ENCODE measurements around the gene SLMAP.
A peak's percentile ranks its signal among the peaks of the same experiment; 100 is the strongest.

Gene SLMAP

DNA sequence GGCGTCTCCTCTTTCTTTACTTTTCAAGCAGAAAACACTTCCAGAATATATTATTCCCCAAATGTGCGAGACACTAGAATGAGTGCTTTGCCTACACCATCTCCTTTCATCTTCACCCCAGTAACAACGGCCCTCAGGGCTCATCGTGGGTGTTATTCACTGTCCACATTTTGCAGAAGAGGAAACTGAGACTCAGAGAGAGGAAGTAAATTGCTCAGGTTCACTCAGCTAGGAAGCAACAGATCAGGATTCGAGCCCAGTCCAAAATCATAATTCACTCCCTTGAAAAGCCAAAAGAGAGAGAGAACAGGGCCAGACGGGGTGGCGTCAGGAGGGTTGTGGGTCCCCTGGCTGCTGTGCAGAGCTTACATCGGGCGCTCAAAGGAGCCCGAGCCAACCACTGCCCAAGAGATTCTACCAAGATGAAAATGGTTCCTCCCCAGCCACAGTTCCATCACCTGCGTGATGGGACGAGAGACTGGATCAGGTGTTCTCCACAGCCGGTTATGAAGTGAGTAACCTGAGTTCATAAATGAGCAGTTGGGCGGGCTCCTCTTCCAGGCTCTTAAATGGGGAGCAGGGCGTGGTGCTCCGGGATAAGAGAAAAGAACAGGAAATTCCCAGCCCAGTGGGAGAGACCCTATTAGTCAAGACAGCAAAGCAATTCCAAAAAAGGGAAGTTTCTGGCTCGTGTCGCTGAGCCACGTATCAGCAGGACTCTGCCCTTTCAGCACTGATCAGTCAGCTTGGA is 203.5 kb downstream of the SLMAP start:
- H3K4me3 ChIP-seq (ENCODE audit: low read depth, low read length), result no peak overlapping the region
- TF ChIP-seq, protein P1, sequence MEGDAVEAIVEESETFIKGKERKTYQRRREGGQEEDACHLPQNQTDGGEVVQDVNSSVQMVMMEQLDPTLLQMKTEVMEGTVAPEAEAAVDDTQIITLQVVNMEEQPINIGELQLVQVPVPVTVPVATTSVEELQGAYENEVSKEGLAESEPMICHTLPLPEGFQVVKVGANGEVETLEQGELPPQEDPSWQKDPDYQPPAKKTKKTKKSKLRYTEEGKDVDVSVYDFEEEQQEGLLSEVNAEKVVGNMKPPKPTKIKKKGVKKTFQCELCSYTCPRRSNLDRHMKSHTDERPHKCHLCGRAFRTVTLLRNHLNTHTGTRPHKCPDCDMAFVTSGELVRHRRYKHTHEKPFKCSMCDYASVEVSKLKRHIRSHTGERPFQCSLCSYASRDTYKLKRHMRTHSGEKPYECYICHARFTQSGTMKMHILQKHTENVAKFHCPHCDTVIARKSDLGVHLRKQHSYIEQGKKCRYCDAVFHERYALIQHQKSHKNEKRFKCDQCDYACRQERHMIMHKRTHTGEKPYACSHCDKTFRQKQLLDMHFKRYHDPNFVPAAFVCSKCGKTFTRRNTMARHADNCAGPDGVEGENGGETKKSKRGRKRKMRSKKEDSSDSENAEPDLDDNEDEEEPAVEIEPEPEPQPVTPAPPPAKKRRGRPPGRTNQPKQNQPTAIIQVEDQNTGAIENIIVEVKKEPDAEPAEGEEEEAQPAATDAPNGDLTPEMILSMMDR (IDR thresholded peaks at IDR 0.05; ENCODE audit: insufficient read depth, low read length, missing control alignments), result no peak
- DNase-seq (ENCODE audit: low read depth, low spot score), result no peak
- ChIA-PET CTCF (interaction anchor here (0.9 to 2.0 kb wide), 4 partner anchors 12 to 218 kb away, joined by 3 to 5 read pairs (median 4); no protein-coding TSS in a partner anchor), POLR2A (no interaction called here)

DNA sequence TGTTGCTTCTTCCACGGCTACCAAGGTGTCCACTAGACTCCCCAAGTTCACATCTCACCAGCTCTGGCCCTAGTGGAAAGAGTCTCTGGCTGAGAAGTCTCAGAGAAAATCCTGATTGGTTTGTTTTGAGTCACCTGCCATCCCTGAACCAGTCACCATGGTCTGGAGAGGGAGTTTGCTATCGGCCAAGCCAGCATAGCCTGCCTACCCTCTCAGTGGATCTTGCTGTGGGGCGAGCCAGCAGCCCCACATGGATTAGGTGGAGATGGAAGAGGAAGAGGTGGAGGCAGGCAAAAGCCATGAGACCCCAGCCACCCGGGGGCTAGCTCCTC is 204.0 kb downstream of the SLMAP start:
- TF ChIP-seq, protein P1 (IDR thresholded peaks at IDR 0.05; ENCODE audit: insufficient read depth, low read length, missing control alignments), result no peak
- no peak overlapping the region for H3K4me3 ChIP-seq (ENCODE audit: low read depth, low read length)
- ChIA-PET CTCF (interaction anchor here (1.7 to 2.0 kb wide), 2 partner anchors 14 to 198 kb away, joined by 4 to 5 read pairs; no protein-coding TSS in a partner anchor), POLR2A (no interaction called here)
- DNase-seq (ENCODE audit: low read depth, low spot score), result no peak

DNA sequence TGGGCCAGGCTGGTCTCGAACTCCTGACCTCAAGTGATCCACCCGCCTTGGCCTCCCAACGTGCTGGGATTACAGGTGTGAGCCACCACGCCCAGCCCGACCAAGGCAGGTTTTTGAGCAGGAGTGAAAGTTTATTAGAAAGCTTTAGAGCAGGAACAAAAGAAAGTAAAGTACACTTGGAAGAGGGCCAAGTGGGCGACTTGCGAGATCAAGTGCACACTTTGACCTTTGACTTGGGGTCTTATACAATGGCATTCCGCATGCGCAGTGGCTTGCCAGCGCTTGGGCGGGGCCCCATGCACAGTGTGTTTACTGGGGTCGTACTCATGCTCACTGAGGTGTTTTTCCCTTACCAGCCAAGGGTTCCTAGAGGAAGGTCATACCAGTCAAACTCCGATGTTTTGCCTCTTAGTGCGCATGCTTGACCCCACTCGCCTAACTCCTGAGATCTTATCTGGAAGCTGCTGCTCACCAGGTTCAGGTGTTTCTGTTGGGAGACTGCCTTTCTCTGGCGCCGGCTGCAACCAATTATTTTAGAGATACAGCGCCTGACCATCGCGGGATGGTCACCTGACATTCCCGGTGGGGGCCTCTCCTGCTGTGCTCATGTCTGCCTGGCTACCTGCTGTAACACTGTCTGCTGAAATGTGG is 205.2 kb downstream of the SLMAP start:
- ChIA-PET CTCF (interaction anchor here (0.9 to 2.6 kb wide), 13 partner anchors 9 to 338 kb away, joined by 3 to 9 read pairs (median 5); no protein-coding TSS in a partner anchor), POLR2A (interaction anchor here (1.9 kb wide), 1 partner anchor 68 kb away, joined by 5 read pairs; no protein-coding TSS in a partner anchor)
- DNase-seq (ENCODE audit: low read depth, low spot score), result no peak
- TF ChIP-seq, protein P1 (IDR thresholded peaks at IDR 0.05; ENCODE audit: insufficient read depth, low read length, missing control alignments), result no peak
- H3K4me3 ChIP-seq (ENCODE audit: low read depth, low read length), result no peak overlapping the region

DNA sequence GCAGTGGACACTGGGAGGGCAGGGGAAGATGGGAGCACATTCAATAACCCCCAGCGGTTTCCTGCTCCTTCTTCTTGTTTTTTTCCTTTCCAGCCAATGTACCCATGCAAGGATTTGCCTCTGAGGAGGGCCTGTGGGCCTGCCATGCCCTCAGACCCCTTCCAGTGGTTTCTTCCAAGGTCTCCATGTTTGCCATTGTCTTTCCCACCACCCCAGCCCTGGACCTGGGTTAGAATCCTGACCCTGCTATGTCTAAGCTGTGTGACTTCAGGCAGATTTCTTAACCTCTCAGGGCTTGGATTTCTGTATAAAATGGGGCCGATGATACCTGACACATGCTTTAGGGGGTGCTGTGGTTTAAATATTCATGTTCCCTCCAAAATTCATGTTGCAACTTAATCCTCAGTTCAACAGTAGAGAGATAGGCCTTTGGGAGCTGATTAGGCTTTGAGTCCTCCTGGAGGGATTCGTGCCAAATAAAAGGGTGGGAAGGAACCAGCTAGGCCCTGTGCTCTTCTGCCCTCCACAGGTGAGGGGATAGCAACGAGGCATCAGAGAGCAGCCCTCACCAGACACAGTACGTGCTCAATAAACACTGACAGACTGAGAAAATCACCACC is 205.8 kb downstream of the SLMAP start:
- TF ChIP-seq, protein P1 (IDR thresholded peaks at IDR 0.05; ENCODE audit: insufficient read depth, low read length, missing control alignments), result peak; percentile 20
- no peak for DNase-seq (ENCODE audit: low read depth, low spot score)
- POLR2A ChIA-PET, result interaction anchor here (0.6 to 1.9 kb wide), 2 partner anchors 67 to 145 kb away, joined by 3 to 5 read pairs; no protein-coding TSS in a partner anchor
- CTCF ChIA-PET, result interaction anchor here (0.5 to 2.6 kb wide), 34 partner anchors 9 to 338 kb away, joined by 3 to 14 read pairs (median 4); partner anchors contain the start of gene FLNB
- no peak overlapping the region for H3K4me3 ChIP-seq (ENCODE audit: low read depth, low read length)

DNA sequence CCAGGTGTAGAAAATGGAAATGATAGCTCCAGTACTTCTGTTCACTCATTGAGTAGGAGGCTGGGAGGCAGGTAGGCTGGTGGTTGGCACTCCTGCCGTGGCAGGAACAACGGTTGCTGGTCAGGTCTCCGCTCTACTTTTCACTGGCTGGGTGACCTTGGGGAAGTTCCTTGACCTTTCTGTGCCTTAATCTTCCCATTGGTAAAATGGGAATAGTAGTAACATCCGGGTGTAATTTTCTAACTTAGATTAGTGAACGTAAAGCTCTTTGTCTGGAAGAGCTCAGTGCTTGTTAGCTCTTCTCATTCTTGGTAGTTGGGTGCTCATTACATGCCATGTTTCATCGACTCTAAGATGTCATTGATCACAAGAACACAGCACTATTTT is 206.3 kb downstream of the SLMAP start:
- no peak overlapping the region for H3K4me3 ChIP-seq (ENCODE audit: low read depth, low read length)
- CTCF ChIA-PET, result interaction anchor here (0.5 to 2.6 kb wide), 35 partner anchors 8 to 337 kb away, joined by 3 to 14 read pairs (median 4); partner anchors contain the start of gene FLNB
- TF ChIP-seq, protein P1 (IDR thresholded peaks at IDR 0.05; ENCODE audit: insufficient read depth, low read length, missing control alignments), result no peak
- POLR2A ChIA-PET, result interaction anchor here (0.6 to 1.9 kb wide), 2 partner anchors 67 to 145 kb away, joined by 3 to 5 read pairs; no protein-coding TSS in a partner anchor
- DNase-seq (ENCODE audit: low read depth, low spot score), result no peak
